Neural crest cell (in vitro differentiated cells): ENCODE results near the gene RNASE11. TPM values are rescaled to one million over a fixed set of nuclear protein-coding genes. Genes with fewer than 3 reads are reported as not detected.
"Not testable (repeated sequence)": the region's sequence is repeated elsewhere in the genome, so short reads cannot be mapped to it uniquely, and the experiment has no call there.

Experiments used
- DNase-seq: peaks from one replicate; pipeline ENCODE4 v3.0.0; 2021; ENCODE audit warnings: low read depth, mixed read lengths, low spot score
- H3K27ac Mint-ChIP-seq: one replicate; pipeline ENCODE4 v1.8.0; 2021; ENCODE audit warnings: mild to moderate bottlenecking, mixed read lengths; ENCODE audit not compliant: unreplicated experiment
- H3K27me3 Mint-ChIP-seq: 2 replicates; pipeline ENCODE4 v1.8.0; 2021; ENCODE audit warnings: low read depth, mild to moderate bottlenecking, mixed read lengths
- H3K36me3 Mint-ChIP-seq: 2 replicates; pipeline ENCODE4 v1.8.0; 2021; ENCODE audit warnings: low read depth, mild to moderate bottlenecking, mixed read lengths
- H3K4me1 Mint-ChIP-seq: 2 replicates; pipeline ENCODE4 v1.8.0; 2021; ENCODE audit warnings: mixed read lengths
- H3K4me3 Mint-ChIP-seq: one replicate; pipeline ENCODE4 v1.8.0; 2021; ENCODE audit warnings: mild to moderate bottlenecking, mixed read lengths
- H3K9me3 Mint-ChIP-seq: 2 replicates; pipeline ENCODE4 v1.8.0; 2021; ENCODE audit warnings: mixed read lengths
- CTCF ChIP-seq: fragments of 200-600 bp; sonication (generic); conservative IDR thresholded peaks from 2 replicates; pipeline ENCODE4 v1.5.0; 2021; ENCODE audit warnings: antibody characterized with exemption, mild to moderate bottlenecking
- total RNA-seq: library from RNA; stranded (reverse); gene quantifications from 2 replicates; pipeline ENCODE4 v1.2.1, GENCODE V29; 2021

The RNASE11 gene
- total RNA-seq, 1 donor from 2014 or later, result not detected

GRCh38 chr14:20568393-20568792, 19.4 kb downstream of the RNASE11 start:
- Mint-ChIP-seq H3K36me3 (no peaks in the 10 kb centered on the region), H3K4me3 (no peak overlapping the region), H3K27me3 (peaks cover 20% of the 10 kb centered on the region), H3K9me3 (peaks cover 11% of the 10 kb centered on the region), H3K27ac (no peak overlapping the region), H3K4me1 (no peaks in the 10 kb centered on the region)
- TF ChIP-seq CTCF, result no peak
- DNase-seq, result no peak

DNA sequence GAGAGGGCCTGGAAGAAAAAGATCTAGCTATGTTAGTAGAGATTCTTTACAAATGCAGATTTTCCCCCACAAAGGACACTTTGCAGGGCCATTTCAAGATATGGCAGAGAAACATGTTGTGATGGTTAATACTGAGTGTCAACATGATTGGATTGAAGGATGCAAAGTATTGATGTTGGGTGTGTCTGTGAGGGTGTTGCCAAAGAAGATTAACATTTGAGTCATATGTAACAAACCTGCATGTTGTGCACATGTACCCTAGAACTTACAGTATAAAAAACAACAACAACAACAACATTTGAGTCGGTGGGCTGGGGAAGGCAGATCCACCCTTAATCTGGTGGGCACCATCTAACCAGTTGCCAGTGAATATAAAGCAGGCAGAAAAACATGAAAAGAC, 20.6 kb downstream of the RNASE11 start:
- not testable (repeated sequence) for H3K4me1 Mint-ChIP-seq, H3K36me3 Mint-ChIP-seq, H3K4me3 Mint-ChIP-seq, H3K9me3 Mint-ChIP-seq, DNase-seq, H3K27ac Mint-ChIP-seq
- H3K27me3 Mint-ChIP-seq, result peaks cover 24% of the 10 kb centered on the region

DNA sequence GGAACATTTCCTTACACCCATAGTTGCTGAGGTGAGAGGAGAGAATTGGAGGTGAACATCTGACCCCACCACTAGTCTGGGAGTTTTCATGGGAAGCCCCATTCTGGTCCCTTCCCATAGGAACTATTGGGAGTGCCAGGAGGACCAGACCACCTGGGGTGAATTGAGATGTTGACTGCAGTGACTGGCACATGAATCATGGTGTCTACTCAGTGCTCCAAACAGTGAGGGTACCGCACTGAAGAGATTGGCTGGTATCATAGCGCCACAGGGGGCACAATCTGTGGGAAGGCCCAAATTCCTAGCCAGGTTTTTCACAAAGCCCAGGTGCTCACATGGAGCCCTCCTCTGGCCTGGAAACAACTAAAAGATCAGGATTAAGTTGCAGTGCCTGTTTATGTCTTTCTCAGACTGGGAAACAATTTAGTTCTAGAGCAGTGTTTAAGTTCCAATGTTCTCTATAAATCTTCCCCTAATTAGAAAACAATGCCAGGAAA, 23.3 kb downstream of the RNASE11 start:
- peaks cover 26% of the 10 kb centered on the region for H3K27me3 Mint-ChIP-seq
- no peak overlapping the region for H3K27ac Mint-ChIP-seq
- no peak for DNase-seq
- no peak overlapping the region for H3K4me3 Mint-ChIP-seq
- H3K4me1 Mint-ChIP-seq, result no peaks in the 10 kb centered on the region
- H3K36me3 Mint-ChIP-seq, result no peaks in the 10 kb centered on the region
- TF ChIP-seq CTCF, result no peak
- H3K9me3 Mint-ChIP-seq, result peaks cover 6% of the 10 kb centered on the region

DNA sequence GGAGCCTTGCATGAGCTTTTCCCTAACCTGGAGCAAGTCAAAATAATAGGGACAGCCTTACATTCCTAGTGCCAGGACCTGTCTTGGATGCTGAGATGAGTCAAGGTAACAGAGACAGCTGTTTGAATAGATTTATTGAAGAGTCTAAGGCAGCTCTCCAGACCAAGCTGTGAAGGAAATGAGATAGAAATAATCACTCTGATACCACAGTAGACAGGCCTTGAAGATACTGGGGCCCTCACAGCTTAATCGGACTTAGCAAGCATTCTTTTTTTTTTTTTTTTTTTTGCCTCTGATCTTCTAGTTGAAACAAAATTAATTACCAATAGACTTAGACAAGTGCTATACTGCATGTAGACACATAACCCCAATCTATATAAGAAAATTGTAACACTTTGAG, 23.8 kb downstream of the RNASE11 start:
- H3K27me3 Mint-ChIP-seq, result peaks cover 26% of the 10 kb centered on the region
- no peak overlapping the region for H3K4me3 Mint-ChIP-seq
- no peak for DNase-seq
- H3K36me3 Mint-ChIP-seq, result no peaks in the 10 kb centered on the region
- no peaks in the 10 kb centered on the region for H3K4me1 Mint-ChIP-seq
- TF ChIP-seq CTCF, result no peak
- peaks cover 6% of the 10 kb centered on the region for H3K9me3 Mint-ChIP-seq
- no peak overlapping the region for H3K27ac Mint-ChIP-seq

DNA sequence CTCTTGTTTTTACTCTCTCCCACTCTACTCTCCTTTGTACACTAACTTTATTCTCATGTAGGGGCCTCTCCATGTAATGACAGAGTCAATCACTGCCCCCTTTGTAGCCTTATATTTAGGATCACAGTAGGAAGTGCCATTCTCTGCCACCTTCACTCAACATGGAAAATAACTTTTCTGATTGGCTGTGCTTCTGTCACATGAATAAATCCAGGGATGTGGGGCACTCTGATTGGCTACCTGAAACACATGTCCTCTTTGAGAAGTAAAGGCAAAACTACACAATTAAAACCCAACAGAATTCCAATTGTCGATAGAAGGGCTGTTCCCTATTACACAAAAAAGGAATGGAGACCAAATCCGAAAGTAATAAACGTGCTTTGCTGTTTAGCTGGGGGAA, 26.8 kb downstream of the RNASE11 start, which contains the start of gene RNASE9:
RNASE9 (minus strand) TSS at position 87 of the 400 bp plus-strand sequence.
- no peak for TF ChIP-seq CTCF
- Mint-ChIP-seq H3K4me1 (no peaks in the 10 kb centered on the region), H3K9me3 (no peaks in the 10 kb centered on the region), H3K27ac (no peak within 1 kb of the TSS), H3K27me3 (peaks cover 14% of the 10 kb centered on the region), H3K4me3 (no peak within 1 kb of the TSS), H3K36me3 (no peaks in the 10 kb centered on the region)
- no peak for DNase-seq

DNA sequence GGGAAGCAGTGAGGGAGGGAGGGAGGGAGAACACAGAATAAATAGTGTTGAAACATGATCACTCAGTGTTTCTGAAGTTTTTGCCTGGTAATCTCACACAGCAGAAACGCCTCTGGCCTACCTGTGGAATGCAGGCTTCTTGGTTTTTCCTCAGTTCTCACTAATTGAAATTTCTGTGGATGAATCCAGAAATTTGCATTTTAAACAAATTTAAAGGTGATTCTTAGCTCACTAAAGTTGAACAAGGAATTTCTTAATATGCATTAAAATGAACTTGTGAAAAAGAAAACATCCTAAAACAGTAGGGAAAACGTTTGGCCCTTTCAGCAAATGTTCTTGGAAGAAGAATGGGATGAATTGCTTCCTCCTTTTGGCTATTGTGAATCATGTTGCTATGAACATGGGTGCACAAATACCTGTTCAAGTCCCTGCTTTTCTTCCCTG, 28.3 kb downstream of the RNASE11 start:
- H3K4me1 Mint-ChIP-seq, result no peaks in the 10 kb centered on the region
- peaks cover 9% of the 10 kb centered on the region for H3K27me3 Mint-ChIP-seq
- H3K9me3 Mint-ChIP-seq, result no peaks in the 10 kb centered on the region
- DNase-seq, result no peak
- H3K4me3 Mint-ChIP-seq, result no peak overlapping the region
- no peak for TF ChIP-seq CTCF
- H3K27ac Mint-ChIP-seq, result no peak overlapping the region
- H3K36me3 Mint-ChIP-seq, result no peaks in the 10 kb centered on the region
